K562 (cell line): ENCODE data around the gene HMGN1. TPM values are rescaled to one million over a fixed set of nuclear protein-coding genes. Genes with fewer than 3 reads are reported as not detected.

Source experiments
- ATAC-seq: fragments of 200-7000 bp; cut with Tn5 transposase; 3 replicates; pipeline ENCODE4 v1.9.1; 2020; ENCODE audit warnings: moderate library complexity
- BruUV-seq: library from RNA; stranded (reverse); fragments of 400-500 nt; replicated peaks from 2 replicates; lab custom pipeline; 2021; lab: Mats Ljungman, UMichigan
- CTCF ChIA-PET: fragments of 300-600 bp; formaldehyde crosslinking; extraction: SDS; loops from one replicate; lab custom pipeline; 2021; ENCODE audit warnings: low intra/inter-chr PET ratio; lab: Yijun Ruan, JAX
- POLR2A ChIA-PET: fragments of 300-600, 350-650 bp; sonication (Branson Sonifier 250); formaldehyde crosslinking; extraction: SDS; loops from one replicate; lab custom pipeline; 2021; ENCODE audit warnings: antibody characterized with exemption, inconsistent platforms; lab: Yijun Ruan, JAX
- DNase-seq, 4 experiments: peaks; one replicate each; pipeline versions ENCODE4 v3.0.0 to v3.0.0-alpha.2; 2011 to 2018; ENCODE audit warnings: low spot score in 3 of 4, mixed read lengths in 3 of 4; ENCODE audit errors: extremely low read depth in 1 of 4
- FAIRE-seq: peaks from 2 replicates; lab custom pipeline; 2011; peaks lifted over from hg19 to GRCh38; lab: Jason Lieb, UNC
- H2AFZ ChIP-seq: 2 replicates; pipeline ENCODE4 v1.6.0; 2011; ENCODE audit warnings: low read depth, low read length, control low read depth, inconsistent platforms
- H3K27ac ChIP-seq: fragments of 200-600 bp; 3 replicates; pipeline ENCODE4 v1.8.0; 2011; ENCODE audit warnings: low read depth, mild to moderate bottlenecking, control low read depth, inconsistent platforms, low read length, moderate library complexity, mixed read lengths; ENCODE audit errors: extremely low read depth
- H3K27me3 ChIP-seq, 2 experiments: fragments of 300-600 bp in 1 of 2; 2 replicates in 1 of 2; 3 replicates in 1 of 2; pipeline versions ENCODE4 v1.6.0 to v1.8.0; 2011; ENCODE audit warnings: inconsistent platforms in 2 of 2, low read length in 2 of 2, mild to moderate bottlenecking in 1 of 2, mixed read lengths in 1 of 2, moderate library complexity in 1 of 2; ENCODE audit not compliant: control insufficient read depth in 2 of 2, insufficient read depth in 2 of 2
- H3K36me3 ChIP-seq: fragments of 300-600 bp; 3 replicates; pipeline ENCODE4 v1.8.0; 2011; ENCODE audit warnings: mild to moderate bottlenecking, low read length, inconsistent platforms; ENCODE audit not compliant: control insufficient read depth, insufficient read depth
- H3K4me1 ChIP-seq, 2 experiments: fragments of 200-600 bp in 1 of 2; replicated peaks in 1 of 2; 2 replicates in 1 of 2; 3 replicates in 1 of 2; pipeline versions ENCODE4 v1.5.1 to v1.8.0; 2011; ENCODE audit warnings: inconsistent platforms in 2 of 2, low read length in 2 of 2, mild to moderate bottlenecking in 1 of 2, mixed read lengths in 1 of 2, moderate library complexity in 1 of 2; ENCODE audit not compliant: control insufficient read depth in 2 of 2, insufficient read depth in 2 of 2
- H3K4me2 ChIP-seq: 2 replicates; pipeline ENCODE4 v1.6.1; 2011; ENCODE audit warnings: low read length, control low read depth, inconsistent platforms, mixed read lengths; ENCODE audit not compliant: insufficient read depth
- H3K4me3 ChIP-seq: fragments of 200-600 bp; sonication (generic), shearing (Covaris generic); 2 replicates; pipeline ENCODE4 v1.5.1; 2016; ENCODE audit warnings: control low read depth, inconsistent platforms
- H3K79me2 ChIP-seq: fragments of 200-600 bp; 3 replicates; pipeline ENCODE4 v1.8.0; 2011; ENCODE audit warnings: low read length, inconsistent platforms; ENCODE audit not compliant: control insufficient read depth, insufficient read depth
- H3K9ac ChIP-seq, 2 experiments: 2 replicates each; pipeline versions ENCODE4 v1.6.0 to v1.6.1; 2011; ENCODE audit warnings: low read depth in 2 of 2, low read length in 2 of 2, control low read depth in 1 of 2, inconsistent platforms in 1 of 2, mild to moderate bottlenecking in 1 of 2, mixed read lengths in 1 of 2; ENCODE audit not compliant: insufficient read depth in 1 of 2
- H3K9me1 ChIP-seq: one replicate; pipeline ENCODE4 v1.6.0; 2011; ENCODE audit warnings: inconsistent platforms, mild to moderate bottlenecking, low read length, moderate library complexity; ENCODE audit not compliant: control insufficient read depth, insufficient read depth
- H3K9me3 ChIP-seq: replicated peaks from 2 replicates; pipeline ENCODE4 v1.5.1; 2011; ENCODE audit warnings: low read depth, low read length, inconsistent platforms; ENCODE audit not compliant: control insufficient read depth, insufficient read depth
- H4K20me1 ChIP-seq: replicated peaks from 2 replicates; pipeline ENCODE4 v1.6.1; 2011; ENCODE audit warnings: low read length, inconsistent platforms, mixed read lengths; ENCODE audit not compliant: control insufficient read depth, insufficient read depth
- BACH1 ChIP-seq: fragments of 200-800 bp; sonication (Bioruptor generic); IDR thresholded peaks from 2 replicates; pipeline ENCODE4 v1.6.1; 2016; ENCODE audit warnings: missing genetic modification characterization, missing compliant biosample characterization
- CEBPG ChIP-seq, 3 experiments: fragments of 200-800 bp in 1 of 3; sonication (Bioruptor generic) in 1 of 3; sonication (generic) in 1 of 3; formaldehyde crosslinking in 1 of 3; IDR thresholded peaks in 2 of 3; conservative IDR thresholded peaks in 1 of 3; 2 replicates each; pipeline versions ENCODE4 v1.6.1 to v1.8.0; 2016 to 2022; ENCODE audit warnings: missing compliant biosample characterization in 2 of 3, missing genetic modification characterization in 2 of 3, mild to moderate bottlenecking in 1 of 3, missing genetic modification reagents in 1 of 3
- ELK3 ChIP-seq: fragments of 450-650 bp; formaldehyde crosslinking; IDR thresholded peaks from 2 replicates; pipeline ENCODE4 v1.4.0; 2020; ENCODE audit warnings: mild to moderate bottlenecking
- GATA2 ChIP-seq: sonication (generic); formaldehyde crosslinking; IDR thresholded peaks from 2 replicates; pipeline ENCODE4 v1.4.0; 2020; ENCODE audit warnings: mild to moderate bottlenecking, missing genetic modification reagents
- KDM1A ChIP-seq, 2 experiments: fragments of 450-650 bp; IDR thresholded peaks; 2 replicates each; pipeline ENCODE4 v1.6.1; 2016; ENCODE audit warnings: mild to moderate bottlenecking in 2 of 2
- LARP7 ChIP-seq: fragments of 450-650 bp; IDR thresholded peaks from 2 replicates; pipeline ENCODE4 v1.6.1; 2016
- RBM14 ChIP-seq: fragments of 200-400 bp; formaldehyde crosslinking; IDR thresholded peaks from 2 replicates; pipeline ENCODE4 v1.6.1; 2018; ENCODE audit warnings: low read depth, mild to moderate bottlenecking, low read length, moderate library complexity, borderline replicate concordance; ENCODE audit not compliant: insufficient read depth
- ZKSCAN1 ChIP-seq: fragments of 150-350 bp; IDR thresholded peaks from 2 replicates; pipeline ENCODE4 v1.6.1; 2016; ENCODE audit warnings: low read depth, low read length
- WGBS: fragments of 100-300 bp; shearing (Covaris generic); methylation state at CpG from one replicate; pipeline ENCODE4 v1.1.6; 2016; ENCODE audit warnings: low coverage, mixed read lengths; ENCODE audit not compliant: insufficient coverage; ENCODE audit errors: missing lambda C conversion rate; 5-methylcytosine and 5-hydroxymethylcytosine counted together
- in situ Hi-C: fragments of 300-500 bp; cut with MboI; formaldehyde crosslinking; loops from 4 replicates; pipeline ENCODE4 v1.15.0; 2018; ENCODE audit warnings: inconsistent platforms, mixed read lengths
- intact Hi-C: fragments of 100-400 bp; cut with micrococcal nuclease; formaldehyde crosslinking; loops from 2 replicates; pipeline ENCODE4 v1.14.2; 2022
- polyA plus RNA-seq, 8 experiments: library from polyadenylated mRNA; depleted of rRNA in 4 of 8; stranded (reverse) in 5 of 8; unstranded in 3 of 8; fragments of >200 nt; fragmentation: Nextera tagmentation in 2 of 8; fragmentation: Illumina TruSeq in 1 of 8; extraction: Ambion mirVana in 2 of 8; extraction: Trizol in 1 of 8; gene quantifications; 2 replicates each; pipeline versions ENCODE4 v1.2.1 to v1.2.3, GENCODE V29; 2011 to 2014; ENCODE audit warnings: inconsistent platforms in 1 of 8, missing spikeins in 1 of 8
- total RNA-seq, 7 experiments: library from RNA; depleted of rRNA in 6 of 7; stranded (reverse); fragments of >200 nt in 6 of 7; fragmentation: Illumina TruSeq in 2 of 7; extraction: Trizol in 2 of 7; gene quantifications; 2 replicates each; pipeline versions ENCODE4 v1.2.1 to v1.2.3, GENCODE V29; 2011 to 2021; ENCODE audit warnings: low replicate concordance in 1 of 7
- TF ChIP-seq, protein P1 (sequence below): sonication (generic); formaldehyde crosslinking; IDR thresholded peaks from 2 replicates; pipeline ENCODE4 v1.5.0; 2020; ENCODE audit warnings: missing genetic modification reagents

The HMGN1 gene
- total and polyA plus RNA-seq, 9 of the 15 experiments (the other 6 are each of a cell fraction or from before 2014, with no cell fraction given), result 124 to 626 (median 498) TPM

DNA sequence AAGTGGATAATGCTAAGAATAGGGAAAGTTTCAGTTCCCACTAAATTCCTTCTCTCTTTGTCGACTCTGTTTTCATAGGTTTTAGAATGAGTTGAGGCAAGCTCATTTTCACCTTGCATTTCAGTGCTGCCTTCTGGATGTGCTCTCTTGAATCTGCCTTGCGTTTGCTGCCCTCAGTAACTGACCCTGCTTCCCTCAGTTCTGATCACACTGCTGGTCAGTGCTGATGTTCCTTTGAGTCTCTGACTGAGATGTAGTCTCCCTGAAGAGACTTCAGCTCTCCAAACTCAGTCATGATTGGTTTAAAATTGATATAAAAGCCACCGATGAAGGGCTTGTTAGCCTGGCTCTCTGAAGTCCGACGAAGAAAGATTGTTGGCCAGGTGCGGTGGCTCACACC lies 25.2 kb upstream of the HMGN1 start:
- Histone ChIP-seq H3K4me1 (peaks cover 18 to 28% of the 10 kb centered on the region in 2 experiments), H2AFZ (peak overlapping the region; percentile 94), H3K79me2 (no peaks in the 10 kb centered on the region), H3K4me3 (no peak overlapping the region), H3K9me3 (no peaks in the 10 kb centered on the region), H4K20me1 (no peaks in the 10 kb centered on the region), H3K9ac (peak overlapping the region; percentile 16 to 23; a peak in 2 of 4 replicates), H3K27me3 (no peaks in the 10 kb centered on the region), H3K36me3 (no peaks in the 10 kb centered on the region), H3K9me1 (no peaks in the 10 kb centered on the region), H3K27ac (no peak overlapping the region), H3K4me2 (peak overlapping the region; percentile 40)
- POLR2A ChIA-PET, result interaction anchor here (1.0 to 2.9 kb wide), 4 partner anchors 11 to 25 kb away, joined by 4 to 15 read pairs (median 6); partner anchors contain the start of gene HMGN1
- CTCF ChIA-PET, result interaction anchor here (0.9 to 1.2 kb wide), 3 partner anchors 15 to 341 kb away, joined by 3 read pairs; no protein-coding TSS in a partner anchor
- ATAC-seq, result no peak
- TF ChIP-seq KDM1A (IDR thresholded peaks at IDR 0.05) (no peak), GATA2 (CRISPR knock-in tag) (no peak), ELK3 (CRISPR knock-in tag) (no peak), BACH1 (tag) (no peak), ZKSCAN1 (no peak), RBM14 (no peak), LARP7 (no peak), CEBPG (CRISPR knock-in tag; IDR thresholded peaks at IDR 0.05) (no peak), CEBPG (tag; conservative IDR thresholded peaks at IDR 0.05 in 1 of 2, IDR thresholded peaks at IDR 0.05 in 1 of 2) (no peak)
- TF ChIP-seq, protein P1, sequence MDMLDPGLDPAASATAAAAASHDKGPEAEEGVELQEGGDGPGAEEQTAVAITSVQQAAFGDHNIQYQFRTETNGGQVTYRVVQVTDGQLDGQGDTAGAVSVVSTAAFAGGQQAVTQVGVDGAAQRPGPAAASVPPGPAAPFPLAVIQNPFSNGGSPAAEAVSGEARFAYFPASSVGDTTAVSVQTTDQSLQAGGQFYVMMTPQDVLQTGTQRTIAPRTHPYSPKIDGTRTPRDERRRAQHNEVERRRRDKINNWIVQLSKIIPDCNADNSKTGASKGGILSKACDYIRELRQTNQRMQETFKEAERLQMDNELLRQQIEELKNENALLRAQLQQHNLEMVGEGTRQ, result no peak
- 66% methylated on average over 6 of the region's 6 CpGs for WGBS
- no TSS peak for BruUV-seq
- no peak for FAIRE-seq
- DNase-seq, result no peak
- in situ Hi-C loops (no loop called here), intact Hi-C loops (loop anchor here (5.0 kb wide), 1 partner anchor 68 kb away; no protein-coding TSS in a partner anchor)
